HL-60 (cell line): ENCODE measurements around the gene NFILZ.

Experiments used
- CTCF ChIP-seq: IDR thresholded peaks from one replicate; pipeline ENCODE4 v1.5.1; 2011; ENCODE audit warnings: low read length, control low read depth, inconsistent platforms; ENCODE audit not compliant: insufficient read depth
- POLR2AphosphoS5 ChIP-seq: IDR thresholded peaks from 2 replicates; pipeline ENCODE4 v1.6.1; 2012; ENCODE audit warnings: low read depth

GRCh38 chr19:8655340-8655709 is 24.9 kb downstream of the NFILZ start:
- no peak for TF ChIP-seq POLR2AphosphoS5
- TF ChIP-seq CTCF = no peak
